ENCODE data around the gene SPATA31E1.
"Not testable (repeated sequence)": the region's sequence is repeated elsewhere in the genome, so short reads cannot be mapped to it uniquely, and the experiment has no call there.

The SPATA31E1 gene

DNA sequence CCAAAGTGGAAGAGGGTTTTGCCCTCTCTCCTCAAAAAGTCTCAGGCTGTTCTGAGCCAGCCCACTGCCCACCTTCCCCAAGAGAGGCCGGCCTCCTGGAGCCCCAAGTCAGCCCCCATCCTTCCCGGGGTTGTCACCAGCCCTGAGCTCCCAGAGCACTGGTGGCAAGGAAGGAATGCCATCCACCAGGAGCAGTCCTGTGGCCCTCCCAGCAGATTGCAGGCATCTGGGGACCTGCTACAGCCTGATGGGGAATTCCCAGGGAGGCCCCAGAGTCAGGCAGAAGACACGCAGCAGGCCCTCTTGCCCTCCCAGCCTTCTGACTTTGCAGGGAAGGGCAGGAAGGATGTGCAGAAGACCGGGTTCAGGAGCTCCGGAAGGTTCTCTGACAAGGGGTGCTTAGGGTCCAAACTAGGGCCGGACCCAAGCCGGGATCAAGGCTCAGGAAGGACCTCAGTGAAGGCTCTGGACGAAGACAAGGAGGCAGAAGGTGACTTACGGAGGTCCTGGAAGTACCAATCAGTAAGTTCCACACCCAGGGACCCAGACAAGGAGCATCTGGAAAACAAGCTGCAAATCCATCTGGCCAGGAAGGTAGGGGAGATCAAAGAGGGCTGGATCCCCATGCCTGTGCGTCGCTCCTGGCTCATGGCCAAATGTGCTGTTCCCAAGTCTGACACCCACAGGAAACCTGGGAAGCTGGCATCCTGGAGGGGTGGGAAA, 3.7 kb downstream of the SPATA31E1 start:
- DNase-seq: no peak

DNA sequence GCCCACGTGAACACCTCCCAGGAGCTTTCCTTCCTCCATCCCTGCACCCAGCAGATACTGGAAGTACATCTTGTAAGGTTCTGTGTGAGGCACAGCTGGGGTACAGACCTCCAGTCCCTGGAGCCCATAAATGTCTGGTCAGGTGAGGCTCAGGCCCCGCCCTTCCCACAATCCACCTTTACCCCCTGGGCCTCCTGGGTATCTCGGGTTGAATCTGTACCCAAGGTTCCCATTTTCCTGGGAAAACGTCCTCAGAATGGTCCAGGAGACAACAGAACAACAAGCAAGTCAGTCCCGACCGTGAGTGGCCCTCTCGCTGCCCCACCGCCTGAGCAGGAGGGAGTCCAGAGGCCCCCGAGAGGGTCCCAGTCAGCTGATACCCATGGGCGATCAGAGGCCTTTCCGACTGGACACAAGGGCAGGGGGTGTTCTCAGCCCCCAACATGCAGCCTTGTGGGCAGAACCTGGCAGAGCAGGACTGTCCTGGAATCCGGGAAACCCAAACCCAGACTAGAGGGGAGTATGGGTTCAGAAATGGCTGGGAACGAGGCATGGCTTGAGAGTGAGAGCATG, 4.3 kb downstream of the SPATA31E1 start:
- no peak for DNase-seq

DNA sequence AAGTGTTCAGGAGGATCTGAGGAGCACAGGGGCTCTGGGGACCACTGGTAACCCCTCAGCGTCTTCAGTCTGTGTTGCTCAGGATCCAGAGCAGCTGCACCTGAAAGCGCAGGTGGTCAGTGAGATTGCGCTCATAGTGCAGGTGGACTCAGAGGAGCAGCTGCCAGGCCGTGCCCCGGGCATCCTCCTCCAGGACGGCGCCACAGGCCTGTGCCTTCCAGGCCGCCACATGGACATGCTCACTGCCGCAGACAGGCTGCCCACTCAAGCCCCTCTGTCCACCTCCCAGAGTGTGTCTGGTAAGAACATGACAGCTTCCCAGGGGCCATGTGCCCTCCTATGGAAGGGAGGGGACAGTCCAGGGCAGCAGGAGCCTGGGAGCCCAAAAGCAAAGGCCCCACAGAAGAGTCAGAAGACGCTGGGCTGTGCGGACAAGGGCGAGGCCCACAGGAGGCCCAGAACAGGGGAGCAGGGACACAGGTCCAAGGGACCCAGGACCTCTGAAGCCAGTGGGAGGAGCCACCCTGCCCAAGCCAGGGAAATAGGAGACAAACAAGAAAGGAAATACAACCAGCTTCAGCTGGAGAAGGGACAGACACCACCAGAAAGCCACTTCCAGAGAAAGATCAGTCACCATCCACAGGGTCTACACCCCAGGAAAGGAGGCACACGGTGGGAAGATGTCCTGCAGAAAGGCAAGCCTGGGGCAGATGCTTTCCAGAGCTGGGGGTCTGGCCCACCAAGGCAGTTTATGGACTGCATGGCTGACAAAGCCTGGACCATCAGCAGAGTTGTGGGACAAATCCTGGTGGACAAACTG, 5.2 kb downstream of the SPATA31E1 start:
- DNase-seq: no peak

DNA sequence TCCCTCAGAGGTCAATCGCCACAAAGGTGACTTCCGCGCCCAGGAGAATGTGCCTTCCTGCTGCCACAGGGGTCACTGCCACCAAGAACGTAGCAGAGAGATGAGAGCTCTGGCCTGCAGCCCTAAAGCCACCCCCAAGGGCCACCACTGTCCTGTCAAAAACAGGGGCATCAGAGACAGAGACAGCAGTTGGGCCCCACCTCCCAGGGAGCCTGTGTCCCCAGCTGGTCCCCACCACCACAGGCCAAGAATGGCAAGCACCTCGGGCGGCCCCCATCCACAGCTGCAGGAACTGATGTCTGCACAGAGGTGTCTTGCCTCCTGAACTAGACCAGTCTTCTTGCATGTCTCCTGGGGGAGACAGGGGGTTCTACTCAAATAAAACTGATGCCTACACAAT, 5.8 kb downstream of the SPATA31E1 start:
- DNase-seq: no peak

DNA sequence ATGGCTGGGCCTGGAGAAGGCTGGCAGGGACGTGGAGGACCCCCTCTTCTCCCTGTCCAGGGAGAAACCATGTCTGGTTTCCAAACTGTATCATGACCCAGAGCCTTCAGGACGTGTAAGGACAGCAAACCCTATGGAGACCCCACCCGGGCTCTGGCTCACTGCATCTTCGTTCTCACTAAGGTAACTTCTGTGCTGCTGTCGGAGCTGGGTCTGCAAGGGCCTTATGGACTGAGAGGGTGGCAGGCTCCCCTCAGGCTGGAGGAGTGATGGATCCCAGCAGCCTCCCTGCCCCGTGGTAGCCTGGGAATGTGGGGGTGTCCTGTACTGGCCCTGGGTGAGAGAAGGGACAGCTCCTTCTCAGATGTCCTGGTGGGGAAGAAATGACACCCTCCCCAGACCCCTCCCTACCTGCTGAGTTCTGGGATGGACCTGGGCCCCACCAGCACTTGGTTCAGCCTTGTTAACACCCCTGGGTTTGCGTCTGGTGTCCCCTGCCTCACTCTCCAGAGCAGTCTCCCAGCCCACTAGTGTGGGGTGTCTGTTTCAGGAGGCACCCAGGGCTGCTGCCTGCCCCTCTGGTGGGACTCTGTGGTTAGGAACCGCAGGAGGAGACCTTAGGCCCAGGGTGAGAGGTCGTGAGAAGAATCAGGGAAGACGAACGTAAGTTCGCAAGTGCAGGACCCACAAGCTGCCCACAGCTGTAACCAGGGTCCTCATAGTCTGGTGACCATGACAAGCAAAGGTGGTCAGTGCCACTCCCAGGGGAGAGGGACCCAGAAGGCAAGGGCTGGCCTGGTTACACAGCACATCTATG, 6.6 kb downstream of the SPATA31E1 start:
- DNase-seq: no peak

DNA sequence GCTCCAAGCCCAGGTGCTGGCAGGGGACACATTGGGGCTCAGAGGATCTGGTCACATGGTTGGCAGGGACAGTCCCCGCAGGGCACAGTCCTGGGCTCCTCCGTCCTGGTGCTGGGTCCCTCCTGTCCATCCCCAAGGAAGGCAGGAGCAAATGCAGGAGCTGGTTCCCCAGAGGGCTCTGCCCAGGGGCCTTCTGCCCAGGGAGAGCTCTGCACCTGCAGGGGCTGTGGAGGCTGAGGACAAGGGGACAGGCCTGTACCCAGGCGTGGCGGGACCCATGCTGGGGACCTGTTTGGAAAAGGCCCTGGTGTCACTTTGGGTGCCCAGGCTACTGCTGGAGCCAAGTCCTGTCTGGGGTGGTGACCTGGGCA, 7.2 kb downstream of the SPATA31E1 start:
- DNase-seq: no peak

DNA sequence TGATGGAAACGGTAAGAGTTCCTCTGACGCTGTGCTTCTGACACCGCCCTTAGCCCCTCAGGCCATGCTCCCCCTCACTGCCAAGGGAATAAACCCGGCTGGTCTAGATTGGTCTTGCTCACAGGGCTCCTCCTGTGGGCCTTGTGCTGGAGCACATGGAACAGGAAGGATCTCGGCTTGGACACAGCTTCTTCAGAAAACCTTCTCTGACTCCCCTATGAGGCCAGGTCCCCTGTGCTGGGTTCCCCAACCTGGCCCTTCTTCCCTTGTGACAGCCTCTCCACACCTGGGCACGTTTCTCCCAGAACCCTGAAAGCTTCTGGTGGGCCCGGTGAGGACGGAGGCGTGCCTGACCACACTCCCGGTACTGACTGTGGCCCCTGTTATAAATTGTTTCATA, 8.2 kb downstream of the SPATA31E1 start:
- no peak for DNase-seq

DNA sequence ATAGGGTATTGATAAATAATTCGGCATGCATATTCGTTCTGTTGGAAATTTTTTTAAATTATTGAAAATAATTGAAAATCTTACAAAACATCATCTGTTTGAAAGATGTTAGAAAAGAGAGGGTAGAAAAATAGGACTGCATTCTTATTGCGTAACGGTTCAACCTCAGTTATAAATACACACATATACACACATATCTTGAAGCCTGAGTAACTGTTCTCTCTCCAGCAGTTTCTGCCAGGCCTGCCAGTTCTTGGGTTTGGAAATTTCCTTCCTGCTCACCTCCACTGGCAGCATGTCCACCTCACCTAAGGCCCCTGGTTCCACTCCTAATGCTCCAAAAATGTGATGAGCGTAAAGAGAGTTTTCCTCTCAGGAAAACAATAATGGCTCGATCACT, 9.1 kb downstream of the SPATA31E1 start:
- DNase-seq: no peak

DNA sequence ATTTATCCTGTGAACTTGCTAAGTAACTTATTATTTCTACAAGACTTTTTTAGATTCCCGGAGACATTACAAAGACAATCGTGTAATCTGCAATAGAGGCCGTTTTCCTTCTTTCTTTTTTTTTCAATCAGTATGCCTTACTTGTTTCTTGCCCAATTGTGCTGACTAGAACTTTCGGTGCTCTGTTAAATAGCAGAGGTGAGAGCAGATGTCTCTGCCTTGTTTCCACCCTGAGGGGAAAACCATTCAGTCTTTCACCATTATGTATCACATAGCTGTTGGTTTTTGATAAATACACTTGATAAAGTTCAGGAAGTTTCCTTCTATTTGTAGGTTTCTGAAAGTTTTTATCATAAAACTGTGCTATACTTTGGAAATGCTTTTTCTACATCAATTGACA, 10.3 kb downstream of the SPATA31E1 start:
- no peak for DNase-seq

DNA sequence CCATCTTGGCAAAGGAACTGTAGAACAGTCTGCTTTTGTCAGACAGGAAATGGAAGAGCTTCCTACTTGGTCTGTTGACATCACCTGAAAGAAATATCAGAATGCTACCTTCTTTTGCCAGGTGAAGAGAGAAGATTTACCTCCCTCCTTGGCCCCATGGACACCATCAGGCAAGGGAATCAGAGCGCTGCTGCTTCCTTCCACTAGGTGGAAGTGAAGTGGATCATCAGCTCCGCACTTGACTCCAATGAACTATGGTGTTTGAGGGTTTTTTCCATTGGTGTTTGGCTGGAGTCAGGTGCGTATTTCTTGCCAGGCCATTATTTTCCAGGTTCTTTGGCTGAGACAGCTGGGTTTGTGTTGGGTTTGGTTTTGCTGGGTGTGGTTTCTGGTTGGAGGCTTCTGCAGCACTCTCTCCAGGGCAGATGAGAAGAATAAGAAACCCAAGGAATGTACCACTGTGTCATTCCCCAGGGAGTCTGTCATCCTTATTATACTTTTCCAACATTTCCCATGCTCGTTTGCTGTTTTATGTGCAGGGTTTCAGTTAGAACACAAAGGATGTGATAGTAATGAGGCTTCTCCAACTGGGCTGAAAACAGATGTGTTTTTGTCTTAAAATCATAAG, 12.4 kb downstream of the SPATA31E1 start:
- DNase-seq: no peak

DNA sequence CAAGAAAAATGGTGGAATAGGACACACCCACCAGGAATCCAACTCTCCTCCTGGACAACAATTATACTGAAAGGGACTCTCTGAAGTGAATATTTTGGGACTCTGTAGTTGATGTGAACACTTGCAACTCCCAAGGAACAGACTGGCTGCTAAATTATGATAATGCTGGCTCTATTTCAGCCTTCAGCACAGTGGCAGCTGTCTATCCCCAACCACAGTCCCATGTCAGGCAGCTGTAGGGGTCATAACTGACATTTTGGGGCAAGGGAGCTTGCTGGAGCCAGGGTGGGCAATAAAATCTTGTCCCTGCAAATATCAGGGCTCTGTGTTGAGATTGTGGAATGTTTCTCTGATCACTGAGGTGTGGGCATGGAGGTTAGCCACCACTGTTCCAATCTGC, 14.2 kb downstream of the SPATA31E1 start:
- no peak for DNase-seq

DNA sequence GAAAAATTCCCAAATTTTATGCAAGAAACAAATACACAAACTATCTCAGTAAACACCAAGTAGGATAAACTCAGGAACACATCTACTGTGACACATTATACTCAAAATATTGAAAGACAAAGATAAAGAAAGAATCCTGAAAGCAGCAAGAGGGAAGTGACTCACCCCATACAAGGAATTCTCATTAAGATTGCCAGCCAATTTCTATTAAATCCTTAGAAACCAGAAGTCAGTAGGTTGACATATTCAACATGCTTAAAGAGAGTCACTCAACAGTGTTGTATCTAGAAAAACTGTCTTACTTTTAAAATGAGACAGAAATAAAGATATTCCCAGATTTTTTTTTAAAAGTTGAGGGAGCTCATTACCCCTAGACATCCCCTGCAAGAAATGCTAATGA, 15.5 kb downstream of the SPATA31E1 start:
- DNase-seq: no peak

DNA sequence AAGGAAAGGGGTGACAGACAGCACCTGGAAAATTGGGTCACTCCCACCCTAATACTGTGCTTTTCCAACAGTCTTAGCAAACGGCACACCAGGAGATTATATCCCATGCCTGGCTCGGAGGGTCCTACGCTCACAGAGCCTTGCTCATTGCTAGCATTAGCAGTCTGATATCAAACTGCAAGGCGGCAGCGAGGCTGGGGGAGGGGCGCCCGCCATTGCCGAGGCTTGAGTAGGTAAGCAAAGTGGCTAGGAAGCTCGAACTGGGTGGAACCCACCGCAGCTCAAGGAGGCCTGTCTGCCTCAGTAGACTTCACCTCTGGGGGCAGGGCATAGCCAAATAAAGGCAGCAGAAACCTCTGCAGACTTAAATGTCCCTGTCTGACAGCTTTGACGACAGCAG, 19.7 kb downstream of the SPATA31E1 start:
- DNase-seq: not testable (repeated sequence)

DNA sequence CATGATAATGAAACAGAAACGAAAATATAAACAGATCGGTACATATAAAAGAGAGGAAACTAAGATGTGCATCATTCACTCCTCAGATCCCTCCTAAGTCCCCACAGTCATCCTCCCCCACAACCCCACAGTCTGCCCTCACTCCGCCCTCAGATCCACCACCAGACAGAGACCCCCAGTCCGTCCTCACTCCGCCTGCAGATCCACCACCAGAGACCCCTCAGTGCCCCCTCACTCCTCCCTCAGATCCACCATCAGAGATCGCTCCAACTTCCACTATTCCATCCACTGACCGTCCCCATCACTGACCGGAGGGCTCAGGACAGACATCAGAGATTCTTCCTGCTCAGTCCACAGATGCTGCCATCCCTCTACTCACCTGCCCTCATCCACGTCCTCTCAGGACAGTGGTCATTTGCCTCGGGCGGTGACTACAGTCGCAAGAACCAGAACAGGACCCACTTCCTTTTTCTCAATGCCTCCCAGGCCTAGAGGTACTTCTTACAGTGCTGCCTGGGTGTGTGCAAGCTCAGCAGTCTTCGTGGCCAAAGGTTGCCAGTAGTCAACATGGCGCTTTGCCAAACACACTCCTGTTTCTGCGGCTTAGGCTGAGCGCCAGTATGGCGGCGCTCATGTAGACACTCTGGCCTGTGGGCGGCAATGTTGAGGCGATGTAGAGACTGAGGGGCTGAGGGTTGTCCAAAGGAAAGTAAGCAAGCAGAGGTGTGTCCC, 26.8 kb downstream of the SPATA31E1 start:
- no peak for DNase-seq

DNA sequence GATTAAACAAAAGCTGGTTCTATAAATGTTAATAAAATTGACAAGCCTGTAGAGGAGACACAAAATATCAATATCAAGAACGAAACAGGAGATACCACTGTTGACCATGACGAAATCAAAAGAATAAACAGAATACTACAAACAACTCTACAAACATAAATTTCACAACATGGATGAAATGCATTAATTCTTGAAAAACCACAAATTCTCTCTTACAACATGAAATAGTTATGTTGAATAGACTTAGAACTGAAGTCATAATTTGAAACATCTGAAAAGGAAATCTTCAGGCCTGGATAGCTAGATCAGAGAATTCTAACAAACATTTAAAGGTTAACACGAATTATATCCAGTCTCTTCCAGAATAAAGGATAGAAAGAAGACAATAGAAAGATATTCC, 28.1 kb downstream of the SPATA31E1 start:
- DNase-seq: no peak

DNA sequence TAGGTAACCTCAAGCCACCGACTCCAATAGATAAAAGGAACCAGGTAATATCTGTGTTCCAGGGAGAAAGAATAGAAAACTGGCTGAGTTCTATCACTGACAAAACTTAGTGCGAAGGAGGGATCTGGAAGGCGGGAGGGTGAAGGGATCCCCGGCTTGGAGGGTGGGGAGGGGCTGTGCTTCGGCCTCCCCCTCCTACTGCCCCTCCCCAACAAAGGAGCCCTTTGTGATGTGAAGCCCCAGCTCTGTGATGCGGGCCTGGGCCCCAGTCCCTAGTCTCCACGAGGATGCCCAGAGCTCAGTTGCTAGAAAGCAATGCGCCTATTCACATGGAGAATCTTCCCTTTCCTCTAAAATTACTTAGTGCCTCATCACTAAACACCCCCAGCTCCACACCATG, 35.0 kb downstream of the SPATA31E1 start, which contains the start of gene SPATA31C1:
Gene SPATA31C1, plus strand, starts transcription at position 301 of the 400 bp plus-strand sequence.
- DNase-seq: not testable (repeated sequence)

DNA sequence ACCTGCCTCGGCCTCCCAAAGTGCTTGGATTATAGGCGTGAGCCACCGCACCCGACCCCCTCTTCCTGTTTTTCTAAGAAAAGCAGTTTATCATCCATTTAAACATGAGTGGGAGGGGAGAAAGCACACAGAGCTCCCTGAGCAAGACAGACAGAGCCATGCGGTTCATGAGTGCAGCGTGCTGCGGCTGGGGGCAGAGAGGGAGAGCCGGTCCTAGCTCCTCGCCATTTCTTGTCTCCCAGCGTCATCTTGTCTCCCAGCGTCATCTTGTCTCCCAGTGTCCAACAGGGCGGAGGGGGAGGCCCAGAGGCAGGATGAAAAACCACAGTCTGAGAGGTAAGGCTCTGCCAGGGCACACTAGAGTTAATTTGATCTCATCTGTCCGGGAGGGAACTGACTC, 36.3 kb downstream of the SPATA31E1 start:
- not testable (repeated sequence) for DNase-seq

DNA sequence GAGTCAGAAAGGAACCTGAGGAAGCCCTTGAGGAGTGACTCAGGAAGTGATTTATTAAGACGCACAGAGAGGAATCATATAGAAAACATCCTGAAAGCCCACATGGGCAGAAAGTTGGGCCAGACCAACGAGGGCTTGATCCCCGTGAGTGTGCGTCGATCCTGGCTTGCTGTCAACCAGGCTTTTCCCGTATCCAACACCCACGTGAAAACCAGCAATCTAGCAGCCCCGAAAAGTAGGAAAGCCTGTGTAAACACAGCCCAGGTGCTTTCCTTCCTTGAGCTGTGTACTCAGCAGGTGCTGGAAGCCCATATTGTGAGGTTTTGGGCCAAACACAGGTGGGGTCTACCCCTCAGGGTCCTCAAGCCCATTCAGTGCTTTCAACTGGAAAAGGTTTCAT, 38.9 kb downstream of the SPATA31E1 start:
- DNase-seq: not testable (repeated sequence)

DNA sequence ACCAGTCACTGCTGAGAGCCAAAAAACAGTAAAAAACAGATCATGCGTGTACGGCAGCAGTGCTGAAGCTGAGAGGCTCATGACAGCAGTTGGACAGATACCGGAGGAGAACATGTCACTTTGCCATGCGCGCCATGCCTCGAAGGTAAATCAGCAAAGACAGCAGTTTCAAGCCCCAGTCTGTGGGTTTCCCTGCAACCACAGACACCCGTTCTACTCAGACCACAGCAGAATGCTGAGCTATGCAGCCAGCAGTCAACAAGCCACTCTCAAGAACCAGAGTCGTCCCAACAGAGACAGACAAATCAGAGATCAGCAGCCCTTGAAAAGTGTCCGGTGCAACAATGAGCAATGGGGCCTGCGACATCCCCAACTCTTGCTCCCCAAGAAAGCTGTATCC, 40.3 kb downstream of the SPATA31E1 start:
- not testable (repeated sequence) for DNase-seq

DNA sequence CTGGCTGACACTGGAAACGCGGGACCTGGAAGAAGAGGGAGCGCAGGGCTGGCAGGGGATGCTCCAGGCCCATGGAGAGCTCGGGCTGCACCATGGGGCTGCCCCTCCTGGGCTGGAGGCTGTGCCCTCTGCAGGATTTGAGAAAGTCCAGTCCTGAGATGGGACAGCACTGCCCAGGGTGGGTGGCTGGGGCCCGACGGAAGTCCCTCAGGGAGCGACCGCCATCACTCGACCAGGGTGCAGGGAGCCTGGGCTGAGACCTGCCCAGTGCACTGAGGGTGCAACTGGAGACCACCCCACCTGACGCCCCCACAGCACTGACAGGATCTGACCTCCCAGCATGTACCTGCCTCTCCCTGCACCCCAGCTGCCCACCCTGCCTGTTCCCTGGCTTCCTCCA, 42.2 kb downstream of the SPATA31E1 start:
- not testable (repeated sequence) for DNase-seq

DNA sequence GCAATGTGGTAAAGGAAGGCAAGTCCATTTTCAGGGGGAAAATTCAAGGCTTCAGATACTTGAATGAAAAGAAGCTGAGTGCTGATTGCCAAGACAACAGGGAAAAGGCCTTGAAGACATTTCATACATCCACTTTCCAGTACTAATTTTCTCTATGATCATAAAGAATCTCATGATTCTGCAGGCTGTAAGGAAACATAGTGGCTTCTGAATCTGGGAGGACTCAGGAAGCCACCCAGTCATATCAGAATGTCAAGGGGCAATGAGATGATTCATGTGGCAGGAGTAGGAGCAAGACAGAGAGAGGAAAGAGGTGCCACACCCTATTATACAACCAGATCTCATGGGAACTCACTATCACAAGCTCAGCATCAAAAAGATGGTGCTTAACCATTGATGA, 46.5 kb downstream of the SPATA31E1 start:
- DNase-seq: not testable (repeated sequence)

DNA sequence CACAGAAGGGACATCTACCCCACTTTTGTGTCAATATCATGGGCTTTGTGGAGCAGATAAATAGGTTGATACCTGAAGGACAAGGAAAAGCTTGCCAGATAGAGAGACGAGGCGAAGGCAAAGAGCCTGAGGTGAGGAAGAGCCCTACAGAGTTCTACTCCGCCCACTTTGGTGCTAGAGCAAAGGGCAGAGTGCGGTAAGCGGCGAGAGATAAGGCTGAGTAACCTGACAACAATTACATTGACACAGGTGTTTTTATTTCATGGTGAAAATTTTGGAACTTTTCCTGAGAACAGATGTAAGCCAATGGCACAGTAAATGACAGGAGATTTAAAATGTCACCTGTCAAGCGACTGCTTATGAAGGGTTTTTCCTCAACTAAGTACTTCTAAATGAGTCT, 51.8 kb downstream of the SPATA31E1 start:
- not testable (repeated sequence) for DNase-seq

All from stimulated activated naive CD4-positive, alpha-beta T cell (primary cell).